ENCODE results near the gene SLC34A3. TPM values are rescaled to one million over a fixed set of nuclear protein-coding genes. Genes with fewer than 3 reads are reported as not detected.
A peak's percentile ranks its signal among the peaks of the same experiment; 100 is the strongest.

SLC34A3 gene
- total and polyA plus RNA-seq, 2 of the 8 experiments (the other 6 are each of a cell fraction or from before 2014, with no cell fraction given): 0.08 TPM; not detected in 1

GRCh38 chr9:137188086-137188489 is 42.6 kb upstream of the SLC34A3 start:
- peak overlapping the region; percentile 4 for H3K4ac ChIP-seq (replicated peaks; ENCODE audit: insufficient read length, low read depth, low read length)
- no peak overlapping the region for H2AK5ac ChIP-seq (ENCODE audit: low read depth, low read length)
- no peak for DNase-seq (ENCODE audit: low read depth in 1 of 2, low spot score in 2 of 2)
- H3K9me3 ChIP-seq (ENCODE audit: insufficient read depth in 2 of 2, low read depth in 1 of 2, low read length in 1 of 2): no peaks in the 10 kb centered on the region
- H3K4me2 ChIP-seq (ENCODE audit: insufficient read depth in 1 of 2, low read depth in 2 of 2, low read length in 2 of 2): peak overlapping the region; percentile 83 to 96
- peak overlapping the region; percentile 57; the same call in 1 of the 2 replicates for H3K27ac ChIP-seq (ENCODE audit: low read depth, low read length)
- H2BK12ac ChIP-seq (ENCODE audit: low read depth, low read length): no peak overlapping the region
- H3K79me1 ChIP-seq (ENCODE audit: low read depth, low read length): peaks cover 9% of the 10 kb centered on the region; the same call in 1 of the 2 replicates
- H2BK5ac ChIP-seq (ENCODE audit: low read depth, low read length): no peak overlapping the region
- H3K23ac ChIP-seq (ENCODE audit: insufficient read length): no peak overlapping the region
- no peak overlapping the region for H4K91ac ChIP-seq (replicated peaks; ENCODE audit: insufficient read length, low read length)
- peaks cover 0 to 30% of the 10 kb centered on the region in 2 experiments; a peak in 2 of 4 replicates for H3K79me2 ChIP-seq (ENCODE audit: control insufficient read depth in 1 of 2, insufficient read depth in 2 of 2, low read length in 2 of 2)
- H3K36me3 ChIP-seq (ENCODE audit: control insufficient read depth in 2 of 4, insufficient read depth in 4 of 4, low read length in 3 of 4): peaks cover 3 to 13% (median 8%) of the 10 kb centered on the region in 4 experiments; a peak in 6 of 8 replicates
- H3K14ac ChIP-seq (ENCODE audit: insufficient read length): no peak overlapping the region
- H3K27me3 ChIP-seq (replicated peaks in 1 of 4; ENCODE audit: control insufficient read depth in 3 of 4, extremely low read depth in 1 of 4, insufficient read depth in 3 of 4, low read length in 3 of 4): no peaks in the 10 kb centered on the region; a peak in 1 of 7 replicates
- H2AFZ ChIP-seq (ENCODE audit: low read length): no peak overlapping the region
- WGBS, 2 experiments (ENCODE audit: extremely low coverage in 1 of 2, insufficient coverage in 1 of 2, insufficient read length in 1 of 2, insufficient replicate concordance in 2 of 2, low coverage in 1 of 2, low lambda C conversion rate in 2 of 2, missing lambda C conversion rate in 1 of 2): 2% methylated on average over 13 of the region's 31 CpGs; no CpG with 5 or more reads in 1 of the 2 experiments
- no peak overlapping the region for H2BK15ac ChIP-seq (ENCODE audit: low read length)
- H3K4me3 ChIP-seq (ENCODE audit: extremely low read depth in 1 of 4, insufficient read depth in 2 of 4, low read depth in 3 of 4, low read length in 4 of 4): peak overlapping the region; percentile 71 to 92 (median 82)
- H3K9ac ChIP-seq (replicated peaks in 1 of 4; ENCODE audit: extremely low read depth in 1 of 4, low read depth in 3 of 4, low read length in 3 of 4): peak overlapping the region; percentile 37 to 84 (median 79)
- no peak overlapping the region for H2BK20ac ChIP-seq (ENCODE audit: low read length)
- CTCF ChIA-PET (ENCODE audit: partially characterized antibody): interaction anchor here (1.0 to 14.0 kb wide), 10 partner anchors 9 to 152 kb away, joined by 3 to 204 read pairs (median 10); partner anchors contain the start of genes CYSRT1, LRRC26, NDOR1 and RNF208
- H3K4me1 ChIP-seq (replicated peaks in 1 of 4; ENCODE audit: control insufficient read depth in 3 of 4, insufficient read depth in 4 of 4, low read length in 3 of 4): peaks cover 0 to 17% (median 6%) of the 10 kb centered on the region in 4 experiments; a peak in 5 of 7 replicates
- H4K5ac ChIP-seq (ENCODE audit: insufficient read length, low read depth, low read length): no peak overlapping the region
- FAIRE-seq: no peak
- POLR2A ChIA-PET (ENCODE audit: partially characterized antibody): interaction anchor here (0.6 to 11.0 kb wide), 16 partner anchors 8 to 59 kb away, joined by 3 to 107 read pairs (median 8); partner anchors contain the start of genes CYSRT1, NDOR1, RNF208 and RNF224
- H4K8ac ChIP-seq (ENCODE audit: extremely low read depth, insufficient read depth, low read length): peak overlapping the region; percentile 96
- peaks cover 8 to 28% of the 10 kb centered on the region in 2 experiments for H4K20me1 ChIP-seq (replicated peaks in 1 of 2; ENCODE audit: control insufficient read depth in 1 of 2, insufficient read depth in 2 of 2, low read length in 2 of 2)
- H3K18ac ChIP-seq (ENCODE audit: extremely low read depth, low read length): no peak overlapping the region
- H3K23me2 ChIP-seq (ENCODE audit: low read depth, low read length): peaks cover 8% of the 10 kb centered on the region; the same call in 1 of the 2 replicates
- H2BK120ac ChIP-seq (replicated peaks; ENCODE audit: low read depth, low read length): no peak overlapping the region
- H3K56ac ChIP-seq (replicated peaks; ENCODE audit: insufficient read length, low read depth, low read length): peak overlapping the region; percentile 69
- peak; percentile 95 for TF ChIP-seq PHF8 (conservative IDR thresholded peaks at IDR 0.05; ENCODE audit: low read depth, low read length)
- no peak for TF ChIP-seq MAFK (IDR thresholded peaks at IDR 0.05; ENCODE audit: low read depth, low read length)
- no peak for TF ChIP-seq GABPA (IDR thresholded peaks at IDR 0.05; ENCODE audit: borderline replicate concordance, insufficient read depth, low read length)
- no peak for TF ChIP-seq BACH1 (IDR thresholded peaks at IDR 0.05; ENCODE audit: low read length)
- no peak for TF ChIP-seq RNF2 (IDR thresholded peaks at IDR 0.05; ENCODE audit: borderline replicate concordance, low read depth, low read length, missing control alignments, poor library complexity, severe bottlenecking)
- no peak for TF ChIP-seq ATF2 (IDR thresholded peaks at IDR 0.05; ENCODE audit: low read length)
- TF ChIP-seq SP2 (IDR thresholded peaks at IDR 0.05; ENCODE audit: low read length): no peak
- peak; percentile 74 for TF ChIP-seq SAP30 (IDR thresholded peaks at IDR 0.05; ENCODE audit: insufficient read depth, insufficient replicate concordance, low read length)
- no peak for TF ChIP-seq NRF1 (IDR thresholded peaks at IDR 0.05; ENCODE audit: low read depth, low read length)
- no peak for TF ChIP-seq EGR1 (IDR thresholded peaks at IDR 0.05; ENCODE audit: borderline replicate concordance, low read depth, low read length)

Measured in H1 (cell line).